Parathyroid adenoma (tissue), 2 donors: ENCODE data around the gene UBE2H.

Experiments used
- H2AFZ ChIP-seq: fragments of 300-600 bp; sonication (generic); one replicate; pipeline ENCODE4 v1.7.0; 2017; ENCODE audit warnings: antibody characterized with exemption, mild to moderate bottlenecking
- H3K27ac ChIP-seq: fragments of 300-600 bp; sonication (generic); one replicate; pipeline ENCODE4 v1.7.0; 2017
- H3K27me3 ChIP-seq: fragments of 300-600 bp; sonication (generic); one replicate; pipeline ENCODE4 v1.7.0; 2017; ENCODE audit warnings: low read length; ENCODE audit not compliant: control insufficient read depth, insufficient read depth
- H3K36me3 ChIP-seq: fragments of 300-600 bp; sonication (generic); one replicate; pipeline ENCODE4 v1.7.0; 2017; ENCODE audit warnings: low read length; ENCODE audit not compliant: control insufficient read depth, insufficient read depth
- H3K4me1 ChIP-seq: fragments of 300-600 bp; sonication (generic); one replicate; pipeline ENCODE4 v1.7.0; 2017; ENCODE audit warnings: control low read depth
- H3K4me2 ChIP-seq: fragments of 300-600 bp; sonication (generic); one replicate; pipeline ENCODE4 v1.7.0; 2017; ENCODE audit warnings: low read length
- H3K4me3 ChIP-seq: fragments of 300-600 bp; sonication (generic); one replicate; pipeline ENCODE4 v1.7.0; 2017; ENCODE audit warnings: low read depth, low read length
- H3K79me2 ChIP-seq: fragments of 300-600 bp; sonication (generic); one replicate; pipeline ENCODE4 v1.7.0; 2017; ENCODE audit warnings: control low read depth
- H3K9ac ChIP-seq: fragments of 300-600 bp; sonication (generic); one replicate; pipeline ENCODE4 v1.7.0; 2017; ENCODE audit warnings: mild to moderate bottlenecking
- H3K9me3 ChIP-seq: fragments of 300-600 bp; sonication (generic); one replicate; pipeline ENCODE4 v1.7.0; 2017; ENCODE audit warnings: low read length; ENCODE audit not compliant: control insufficient read depth
- TF ChIP-seq, protein P1 (sequence below): fragments of 300-600 bp; sonication (generic); IDR thresholded peaks from one replicate; pipeline ENCODE4 v1.7.0; 2017; ENCODE audit warnings: antibody characterized with exemption, mild to moderate bottlenecking
- donor health status: primary hyperparathyroidism.

UBE2H gene

DNA sequence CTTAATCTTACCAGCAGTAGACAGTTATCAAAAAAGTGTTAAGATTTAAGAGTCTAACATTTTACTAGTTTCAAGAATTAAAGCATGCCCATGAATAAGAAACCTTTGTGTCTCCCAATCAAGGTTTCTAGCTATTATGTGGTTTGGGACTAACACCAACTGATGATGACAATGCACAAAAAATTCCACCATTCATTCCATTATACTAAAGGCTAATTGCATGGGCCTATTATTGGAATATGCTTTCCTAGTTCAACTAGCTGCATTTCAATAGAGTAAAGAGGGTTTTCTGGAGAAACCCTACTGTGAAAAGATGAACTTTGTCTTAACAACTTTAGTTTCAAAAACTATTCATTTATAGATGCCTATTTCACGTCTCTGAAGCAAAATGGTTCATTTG, 44.6 kb downstream of the UBE2H start:
- Histone ChIP-seq H3K4me2 (no peak overlapping the region), H3K36me3 (no peaks in the 10 kb centered on the region), H3K9me3 (no peaks in the 10 kb centered on the region), H3K79me2 (peaks cover 91% of the 10 kb centered on the region), H3K27me3 (no peaks in the 10 kb centered on the region), H3K4me1 (peaks cover 21% of the 10 kb centered on the region), H3K27ac (no peak overlapping the region), H3K4me3 (no peak overlapping the region), H2AFZ (no peak overlapping the region), H3K9ac (no peak overlapping the region)
- TF ChIP-seq, protein P1, sequence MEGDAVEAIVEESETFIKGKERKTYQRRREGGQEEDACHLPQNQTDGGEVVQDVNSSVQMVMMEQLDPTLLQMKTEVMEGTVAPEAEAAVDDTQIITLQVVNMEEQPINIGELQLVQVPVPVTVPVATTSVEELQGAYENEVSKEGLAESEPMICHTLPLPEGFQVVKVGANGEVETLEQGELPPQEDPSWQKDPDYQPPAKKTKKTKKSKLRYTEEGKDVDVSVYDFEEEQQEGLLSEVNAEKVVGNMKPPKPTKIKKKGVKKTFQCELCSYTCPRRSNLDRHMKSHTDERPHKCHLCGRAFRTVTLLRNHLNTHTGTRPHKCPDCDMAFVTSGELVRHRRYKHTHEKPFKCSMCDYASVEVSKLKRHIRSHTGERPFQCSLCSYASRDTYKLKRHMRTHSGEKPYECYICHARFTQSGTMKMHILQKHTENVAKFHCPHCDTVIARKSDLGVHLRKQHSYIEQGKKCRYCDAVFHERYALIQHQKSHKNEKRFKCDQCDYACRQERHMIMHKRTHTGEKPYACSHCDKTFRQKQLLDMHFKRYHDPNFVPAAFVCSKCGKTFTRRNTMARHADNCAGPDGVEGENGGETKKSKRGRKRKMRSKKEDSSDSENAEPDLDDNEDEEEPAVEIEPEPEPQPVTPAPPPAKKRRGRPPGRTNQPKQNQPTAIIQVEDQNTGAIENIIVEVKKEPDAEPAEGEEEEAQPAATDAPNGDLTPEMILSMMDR, result no peak

DNA sequence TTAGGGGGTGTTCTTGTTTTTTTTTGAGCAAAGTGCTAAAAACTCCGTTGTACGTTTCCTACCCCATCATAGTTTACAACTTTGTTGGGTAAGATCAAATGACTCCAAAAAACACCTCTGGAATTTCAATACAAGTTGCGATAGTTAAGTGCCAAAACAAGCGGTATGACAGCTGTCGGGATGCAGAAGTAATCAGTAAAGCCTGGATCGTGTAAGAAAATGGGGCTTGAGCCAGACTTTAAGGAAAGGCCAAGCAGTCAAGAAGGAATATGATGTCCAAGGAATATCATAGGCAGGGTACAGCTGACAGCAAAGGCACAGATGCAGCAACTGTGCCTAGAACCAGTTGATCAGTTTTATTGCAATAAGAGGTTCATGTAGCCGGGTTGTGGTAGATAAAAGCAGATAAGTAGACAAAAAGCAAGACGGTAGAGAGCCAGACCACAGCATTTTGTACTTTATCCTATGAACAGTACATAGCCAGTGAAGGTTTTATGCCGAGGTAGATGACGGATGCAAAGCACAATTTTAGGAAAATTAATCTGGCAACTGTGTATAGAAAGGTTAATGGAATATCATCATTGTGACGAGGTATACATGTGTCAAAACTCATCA, 45.5 kb downstream of the UBE2H start:
- peaks cover 91% of the 10 kb centered on the region for H3K79me2 ChIP-seq
- TF ChIP-seq, protein P1, result no peak
- H3K9me3 ChIP-seq, result no peaks in the 10 kb centered on the region
- H2AFZ ChIP-seq, result no peak overlapping the region
- peaks cover 26% of the 10 kb centered on the region for H3K4me1 ChIP-seq
- H3K9ac ChIP-seq, result no peak overlapping the region
- no peaks in the 10 kb centered on the region for H3K36me3 ChIP-seq
- no peaks in the 10 kb centered on the region for H3K27me3 ChIP-seq
- H3K4me2 ChIP-seq, result no peak overlapping the region
- no peak overlapping the region for H3K27ac ChIP-seq
- no peak overlapping the region for H3K4me3 ChIP-seq

DNA sequence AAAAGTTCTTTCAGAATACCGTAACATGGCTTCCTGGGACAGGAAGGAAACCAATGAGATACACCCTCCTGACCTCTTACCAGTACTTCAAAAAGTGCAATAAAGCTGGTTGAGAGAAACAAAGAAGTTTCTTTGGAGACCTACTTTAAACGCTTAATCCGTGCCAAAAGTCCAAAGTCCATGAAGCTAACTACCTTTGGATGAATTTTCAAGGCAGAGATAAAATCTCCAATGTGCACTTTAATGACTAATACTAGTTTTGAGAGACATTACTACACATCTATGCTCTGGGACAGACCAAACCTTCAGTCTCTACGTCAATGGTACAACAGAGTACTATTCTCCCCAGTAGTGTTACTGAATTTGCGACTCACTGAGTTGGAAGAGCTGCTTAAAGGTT, 46.1 kb downstream of the UBE2H start:
- H3K4me2 ChIP-seq, result no peak overlapping the region
- H3K27me3 ChIP-seq, result no peaks in the 10 kb centered on the region
- no peak overlapping the region for H3K4me3 ChIP-seq
- H3K9ac ChIP-seq, result no peak overlapping the region
- H2AFZ ChIP-seq, result no peak overlapping the region
- peaks cover 91% of the 10 kb centered on the region for H3K79me2 ChIP-seq
- no peaks in the 10 kb centered on the region for H3K36me3 ChIP-seq
- H3K9me3 ChIP-seq, result no peaks in the 10 kb centered on the region
- no peak overlapping the region for H3K27ac ChIP-seq
- TF ChIP-seq, protein P1, result no peak
- H3K4me1 ChIP-seq, result peaks cover 26% of the 10 kb centered on the region

DNA sequence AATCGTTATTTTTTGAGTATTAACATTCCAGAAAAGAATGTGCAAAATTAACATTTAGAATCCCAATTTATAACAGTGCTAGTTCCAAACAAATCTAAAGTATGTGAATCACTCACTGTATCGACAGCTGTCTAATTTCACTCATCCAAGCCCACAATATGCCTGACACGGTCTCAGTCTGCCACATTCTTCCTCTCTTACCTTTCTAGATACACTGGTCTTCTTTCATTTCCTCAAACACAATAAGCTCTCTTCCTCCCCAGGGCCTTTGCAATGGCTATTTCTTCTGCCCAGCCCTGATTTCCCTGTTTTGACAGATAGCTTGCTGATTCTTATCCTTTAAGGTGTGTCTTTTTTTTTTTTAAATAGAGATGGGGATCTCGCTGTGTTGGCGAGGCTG, 48.8 kb downstream of the UBE2H start:
- H3K9me3 ChIP-seq, result no peaks in the 10 kb centered on the region
- H2AFZ ChIP-seq, result no peak overlapping the region
- no peaks in the 10 kb centered on the region for H3K27me3 ChIP-seq
- no peak overlapping the region for H3K4me3 ChIP-seq
- H3K4me2 ChIP-seq, result no peak overlapping the region
- no peaks in the 10 kb centered on the region for H3K36me3 ChIP-seq
- H3K27ac ChIP-seq, result no peak overlapping the region
- peaks cover 66% of the 10 kb centered on the region for H3K79me2 ChIP-seq
- TF ChIP-seq, protein P1, result no peak
- H3K4me1 ChIP-seq, result peaks cover 26% of the 10 kb centered on the region
- no peak overlapping the region for H3K9ac ChIP-seq

DNA sequence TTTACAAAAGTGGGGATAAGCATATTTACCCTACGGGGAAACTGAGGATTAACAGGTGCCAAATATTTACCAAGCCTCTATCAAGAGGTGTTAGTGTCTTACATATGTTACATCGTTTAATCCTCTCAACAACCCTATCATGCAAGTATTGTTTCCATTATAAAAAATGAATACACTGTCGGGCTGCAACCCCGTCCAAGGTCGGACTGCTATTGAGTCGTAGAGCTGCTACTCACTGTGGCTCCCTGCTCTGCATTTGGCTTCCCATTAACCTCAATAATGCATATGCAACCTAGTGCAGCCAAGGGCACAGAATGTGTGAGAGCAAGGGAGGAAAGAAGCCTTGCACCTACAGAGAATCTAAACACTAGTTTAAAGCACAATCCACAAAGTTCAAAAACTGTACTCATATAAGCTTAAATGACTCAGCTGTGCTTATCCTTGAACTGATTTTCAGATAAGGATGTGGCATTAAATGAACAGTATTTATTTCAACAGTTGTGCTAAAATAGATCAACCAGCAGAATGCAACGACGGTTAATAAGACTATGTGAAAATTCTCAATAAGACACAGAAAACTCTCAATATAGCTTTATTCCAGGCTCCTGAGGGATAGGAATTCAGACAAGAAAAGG, 49.9 kb downstream of the UBE2H start:
- H3K4me2 ChIP-seq, result no peak overlapping the region
- no peak overlapping the region for H3K27ac ChIP-seq
- H3K9me3 ChIP-seq, result no peaks in the 10 kb centered on the region
- no peaks in the 10 kb centered on the region for H3K36me3 ChIP-seq
- H3K4me3 ChIP-seq, result no peak overlapping the region
- no peak overlapping the region for H3K9ac ChIP-seq
- H3K79me2 ChIP-seq, result peaks cover 61% of the 10 kb centered on the region
- H2AFZ ChIP-seq, result no peak overlapping the region
- TF ChIP-seq, protein P1, result no peak
- H3K27me3 ChIP-seq, result no peaks in the 10 kb centered on the region
- peaks cover 32% of the 10 kb centered on the region for H3K4me1 ChIP-seq
